Measurements from ENCODE around the gene FHIT.

FHIT gene

DNA sequence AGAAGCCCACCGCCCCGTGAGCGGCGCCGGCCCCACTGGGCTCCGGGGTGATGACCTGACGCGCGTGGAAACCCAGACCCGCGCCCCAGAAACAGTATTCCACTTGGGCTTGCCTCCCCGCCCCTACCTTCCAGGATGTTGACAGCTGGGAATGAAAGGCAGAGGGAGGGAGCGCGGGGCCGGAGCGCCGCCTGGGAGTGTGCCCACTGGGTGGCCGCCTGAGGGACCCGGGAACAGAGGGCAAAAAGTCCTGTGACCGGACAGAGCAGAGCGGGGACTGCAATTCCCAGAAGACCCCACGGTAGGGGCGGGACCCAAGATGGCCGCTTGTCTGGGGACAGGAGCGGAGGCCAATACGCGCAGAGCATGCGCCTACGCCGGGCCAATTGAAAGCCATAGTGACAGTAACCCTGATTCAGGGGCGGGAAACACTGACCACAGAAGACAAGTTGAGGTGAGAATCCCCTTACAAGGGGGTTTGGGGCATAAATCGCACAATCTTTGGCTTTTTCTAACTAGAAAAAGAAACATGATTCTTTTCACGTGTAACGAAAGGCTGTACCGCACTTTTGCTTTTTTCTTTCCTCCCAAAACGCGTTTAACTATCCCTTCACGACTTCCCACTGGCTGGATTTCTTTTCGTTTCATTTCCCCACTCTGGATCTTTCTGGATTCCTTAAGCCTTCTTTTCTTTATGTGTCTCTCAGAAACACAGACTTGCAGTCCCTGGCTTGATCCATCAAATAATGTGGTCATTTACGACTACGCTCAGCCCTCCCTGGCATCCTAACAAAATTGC, at the start of gene FHIT:
Gene FHIT (minus strand): TSS at position 279 of the 799 bp plus-strand sequence.
- peak within 1 kb of the TSS; percentile 95 for H2AFZ ChIP-seq (ENCODE audit: low read length, unreplicated experiment)
- H3K4me3 ChIP-seq (ENCODE audit: low read depth, low read length): peak within 1 kb of the TSS; percentile 96
- no peaks in the 10 kb centered on the region for H3K79me2 ChIP-seq (ENCODE audit: control insufficient read depth, insufficient read depth, low read length, unreplicated experiment)
- no peaks in the 10 kb centered on the region for H3K27me3 ChIP-seq (ENCODE audit: insufficient read depth, low read length)
- H3K27ac ChIP-seq (ENCODE audit: low read depth, low read length): no peak within 1 kb of the TSS
- no peaks in the 10 kb centered on the region for H3K36me3 ChIP-seq (ENCODE audit: insufficient read depth, low read length)
- H3K4me1 ChIP-seq (ENCODE audit: control insufficient read depth, insufficient read depth, low read length, unreplicated experiment): peaks cover 9% of the 10 kb centered on the region

DNA sequence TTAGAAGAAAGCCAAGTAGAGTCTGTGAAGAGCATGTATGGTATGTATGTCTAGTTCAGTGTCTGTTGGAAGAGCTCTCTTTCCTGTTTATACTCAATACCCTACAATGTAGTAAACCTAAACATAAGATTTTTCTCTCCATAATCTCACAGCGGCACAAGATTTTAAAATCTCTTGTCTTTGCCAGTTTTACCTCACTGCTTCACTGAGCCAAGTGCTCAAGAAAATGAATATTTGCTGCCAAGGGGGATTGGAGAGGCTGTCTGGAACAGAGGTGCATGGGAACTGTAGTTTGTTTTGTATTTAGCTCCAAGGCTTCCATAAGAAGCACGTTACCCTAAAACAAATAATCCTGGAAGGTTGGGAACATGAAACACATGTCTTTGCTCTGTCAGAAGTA, 49.5 kb upstream of the FHIT start:
- peaks cover 54% of the 10 kb centered on the region for H3K27me3 ChIP-seq (ENCODE audit: insufficient read depth, low read length)
- H3K4me3 ChIP-seq (ENCODE audit: low read depth, low read length): no peak overlapping the region
- no peaks in the 10 kb centered on the region for H3K79me2 ChIP-seq (ENCODE audit: control insufficient read depth, insufficient read depth, low read length, unreplicated experiment)
- H2AFZ ChIP-seq (ENCODE audit: low read length, unreplicated experiment): no peak overlapping the region
- no peaks in the 10 kb centered on the region for H3K4me1 ChIP-seq (ENCODE audit: control insufficient read depth, insufficient read depth, low read length, unreplicated experiment)
- no peaks in the 10 kb centered on the region for H3K36me3 ChIP-seq (ENCODE audit: insufficient read depth, low read length)
- no peak overlapping the region for H3K27ac ChIP-seq (ENCODE audit: low read depth, low read length)

DNA sequence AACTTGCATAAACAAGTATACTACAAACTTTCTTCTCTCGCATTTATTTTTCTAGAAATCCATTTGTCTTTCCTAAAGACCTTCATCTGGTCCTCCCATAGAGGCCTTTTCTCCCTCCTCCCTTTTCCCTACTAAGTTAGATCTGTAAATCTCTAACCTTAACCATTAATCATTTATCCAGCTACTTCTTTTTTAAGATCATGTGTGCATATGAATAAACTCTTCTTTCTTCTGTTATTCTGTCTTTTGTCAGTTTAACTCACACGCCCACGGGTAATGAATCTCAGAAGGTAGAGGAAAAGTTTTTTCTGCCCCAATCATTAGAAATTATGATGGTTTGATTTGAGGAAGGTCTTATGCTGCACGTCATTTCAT, 48.7 kb upstream of the FHIT start:
- H3K27me3 ChIP-seq (ENCODE audit: insufficient read depth, low read length): peaks cover 54% of the 10 kb centered on the region
- no peaks in the 10 kb centered on the region for H3K79me2 ChIP-seq (ENCODE audit: control insufficient read depth, insufficient read depth, low read length, unreplicated experiment)
- H3K4me1 ChIP-seq (ENCODE audit: control insufficient read depth, insufficient read depth, low read length, unreplicated experiment): no peaks in the 10 kb centered on the region
- no peak overlapping the region for H3K4me3 ChIP-seq (ENCODE audit: low read depth, low read length)
- no peak overlapping the region for H2AFZ ChIP-seq (ENCODE audit: low read length, unreplicated experiment)
- H3K36me3 ChIP-seq (ENCODE audit: insufficient read depth, low read length): no peaks in the 10 kb centered on the region
- no peak overlapping the region for H3K27ac ChIP-seq (ENCODE audit: low read depth, low read length)

GRCh38 chr3:61299343-61300005, 48.2 kb upstream of the FHIT start:
- Histone ChIP-seq H3K4me1 (ENCODE audit: control insufficient read depth, insufficient read depth, low read length, unreplicated experiment) (no peaks in the 10 kb centered on the region), H3K27me3 (ENCODE audit: insufficient read depth, low read length) (peaks cover 54% of the 10 kb centered on the region), H3K36me3 (ENCODE audit: insufficient read depth, low read length) (no peaks in the 10 kb centered on the region), H3K4me3 (ENCODE audit: low read depth, low read length) (no peak overlapping the region), H3K79me2 (ENCODE audit: control insufficient read depth, insufficient read depth, low read length, unreplicated experiment) (no peaks in the 10 kb centered on the region), H3K27ac (ENCODE audit: low read depth, low read length) (no peak overlapping the region), H2AFZ (ENCODE audit: low read length, unreplicated experiment) (no peak overlapping the region)

DNA sequence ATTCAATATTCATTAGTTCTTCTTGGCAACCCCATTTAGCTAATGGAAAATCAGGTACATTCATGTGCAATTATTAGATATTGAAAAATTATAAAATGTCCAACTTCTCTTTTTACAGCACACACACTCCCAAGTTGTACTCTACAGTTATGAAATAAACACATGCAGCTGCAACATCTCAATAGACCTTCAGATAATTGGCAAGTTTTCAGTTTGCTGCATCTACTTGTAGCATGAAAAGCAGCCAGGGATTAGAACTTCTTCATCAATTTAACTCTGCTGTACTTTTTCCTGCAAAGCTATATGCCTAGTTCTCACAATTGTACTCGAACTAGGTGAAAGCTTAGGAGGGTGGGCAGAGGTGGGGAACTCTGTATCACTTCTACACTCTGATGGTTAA, 46.6 kb upstream of the FHIT start:
- Histone ChIP-seq H3K27ac (ENCODE audit: low read depth, low read length) (no peak overlapping the region), H2AFZ (ENCODE audit: low read length, unreplicated experiment) (no peak overlapping the region), H3K27me3 (ENCODE audit: insufficient read depth, low read length) (peaks cover 50% of the 10 kb centered on the region), H3K79me2 (ENCODE audit: control insufficient read depth, insufficient read depth, low read length, unreplicated experiment) (no peaks in the 10 kb centered on the region), H3K4me1 (ENCODE audit: control insufficient read depth, insufficient read depth, low read length, unreplicated experiment) (no peaks in the 10 kb centered on the region), H3K4me3 (ENCODE audit: low read depth, low read length) (no peak overlapping the region), H3K36me3 (ENCODE audit: insufficient read depth, low read length) (no peaks in the 10 kb centered on the region)

- no peak overlapping the region for H3K4me3 ChIP-seq (ENCODE audit: low read depth, low read length)
- peaks cover 17% of the 10 kb centered on the region for H3K27me3 ChIP-seq (ENCODE audit: insufficient read depth, low read length)
- H3K27ac ChIP-seq (ENCODE audit: low read depth, low read length): no peak overlapping the region
- H3K79me2 ChIP-seq (ENCODE audit: control insufficient read depth, insufficient read depth, low read length, unreplicated experiment): no peaks in the 10 kb centered on the region
- no peak overlapping the region for H2AFZ ChIP-seq (ENCODE audit: low read length, unreplicated experiment)
- no peaks in the 10 kb centered on the region for H3K4me1 ChIP-seq (ENCODE audit: control insufficient read depth, insufficient read depth, low read length, unreplicated experiment)
- H3K36me3 ChIP-seq (ENCODE audit: insufficient read depth, low read length): no peaks in the 10 kb centered on the region
Measured at GRCh38 chr3:61288446-61288845, 37.2 kb upstream of the FHIT start.

DNA sequence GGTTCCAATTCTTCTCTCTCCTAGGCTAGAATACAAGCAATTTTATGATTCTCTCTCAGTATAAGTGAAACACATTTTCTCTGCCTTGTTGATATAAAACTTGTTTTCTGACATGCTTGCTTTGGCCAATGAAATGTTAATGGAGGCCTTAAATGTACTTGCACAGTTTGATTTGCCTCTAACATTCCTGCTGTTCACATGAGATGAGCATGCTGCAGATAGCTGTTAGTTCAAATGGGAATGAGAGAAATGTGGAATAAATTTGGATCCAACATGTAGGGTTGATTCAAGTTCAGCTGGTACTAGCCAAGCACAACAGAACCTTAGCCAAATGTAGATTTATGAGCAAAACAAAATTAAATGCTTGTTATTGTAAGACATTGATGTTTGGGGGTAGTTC, 32.6 kb upstream of the FHIT start:
- H2AFZ ChIP-seq (ENCODE audit: low read length, unreplicated experiment): no peak overlapping the region
- no peaks in the 10 kb centered on the region for H3K79me2 ChIP-seq (ENCODE audit: control insufficient read depth, insufficient read depth, low read length, unreplicated experiment)
- no peak overlapping the region for H3K27ac ChIP-seq (ENCODE audit: low read depth, low read length)
- no peaks in the 10 kb centered on the region for H3K36me3 ChIP-seq (ENCODE audit: insufficient read depth, low read length)
- H3K27me3 ChIP-seq (ENCODE audit: insufficient read depth, low read length): 0 out of 2 replicates have a peak, but pooled peaks cover 8% of the 10 kb centered on the region
- H3K4me1 ChIP-seq (ENCODE audit: control insufficient read depth, insufficient read depth, low read length, unreplicated experiment): no peaks in the 10 kb centered on the region
- H3K4me3 ChIP-seq (ENCODE audit: low read depth, low read length): no peak overlapping the region

DNA sequence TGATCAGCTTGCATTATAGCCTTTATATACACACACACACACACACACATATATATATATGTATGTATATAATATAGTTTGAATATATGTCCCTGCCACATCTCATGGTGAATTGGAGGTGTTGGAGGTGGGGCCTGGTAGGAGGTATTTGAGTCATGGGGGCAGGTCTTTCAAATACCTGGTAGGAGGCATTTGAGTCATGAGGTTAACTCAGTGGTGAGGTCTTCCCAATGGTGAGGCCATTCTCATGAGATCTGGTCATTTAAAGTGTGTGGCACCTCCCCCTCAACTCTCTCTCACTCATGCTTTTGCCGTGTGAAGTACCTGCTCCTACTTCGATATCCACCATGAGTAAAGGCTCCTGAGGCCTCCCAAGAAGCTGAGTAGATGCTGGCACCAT, 27.5 kb upstream of the FHIT start:
- Histone ChIP-seq H3K36me3 (ENCODE audit: insufficient read depth, low read length) (no peaks in the 10 kb centered on the region), H3K27me3 (ENCODE audit: insufficient read depth, low read length) (peaks cover 6% of the 10 kb centered on the region; the same call in 1 of the 2 replicates), H3K79me2 (ENCODE audit: control insufficient read depth, insufficient read depth, low read length, unreplicated experiment) (no peaks in the 10 kb centered on the region), H2AFZ (ENCODE audit: low read length, unreplicated experiment) (no peak overlapping the region), H3K4me1 (ENCODE audit: control insufficient read depth, insufficient read depth, low read length, unreplicated experiment) (no peaks in the 10 kb centered on the region), H3K27ac (ENCODE audit: low read depth, low read length) (no peak overlapping the region), H3K4me3 (ENCODE audit: low read depth, low read length) (no peak overlapping the region)

GRCh38 chr3:61277411-61277810, 26.2 kb upstream of the FHIT start:
- H2AFZ ChIP-seq (ENCODE audit: low read length, unreplicated experiment): no peak overlapping the region
- H3K27me3 ChIP-seq (ENCODE audit: insufficient read depth, low read length): peaks cover 6% of the 10 kb centered on the region; the same call in 1 of the 2 replicates
- H3K4me1 ChIP-seq (ENCODE audit: control insufficient read depth, insufficient read depth, low read length, unreplicated experiment): no peaks in the 10 kb centered on the region
- H3K27ac ChIP-seq (ENCODE audit: low read depth, low read length): no peak overlapping the region
- H3K36me3 ChIP-seq (ENCODE audit: insufficient read depth, low read length): no peaks in the 10 kb centered on the region
- no peaks in the 10 kb centered on the region for H3K79me2 ChIP-seq (ENCODE audit: control insufficient read depth, insufficient read depth, low read length, unreplicated experiment)
- no peak overlapping the region for H3K4me3 ChIP-seq (ENCODE audit: low read depth, low read length)

DNA sequence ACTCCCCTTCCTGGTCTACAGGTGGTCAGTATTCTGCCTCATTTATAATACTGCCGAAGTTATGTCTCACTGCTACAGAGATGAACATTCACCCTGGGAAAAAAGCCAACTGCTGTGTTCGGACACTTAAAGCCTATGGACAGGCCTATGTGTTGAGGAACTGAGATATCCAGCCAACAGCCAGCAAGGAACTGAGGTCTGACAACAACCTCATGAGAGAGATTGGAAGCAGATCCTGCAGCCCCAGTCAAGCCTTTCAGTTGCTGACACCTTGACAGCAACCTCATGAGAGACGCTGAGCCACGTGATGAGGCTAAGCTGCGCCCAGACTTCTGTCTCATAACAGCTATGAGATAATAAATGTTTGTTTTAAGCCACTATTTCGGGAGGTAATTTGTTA, 18.2 kb upstream of the FHIT start:
- Histone ChIP-seq H3K27ac (ENCODE audit: low read depth, low read length) (no peak overlapping the region), H3K36me3 (ENCODE audit: insufficient read depth, low read length) (no peaks in the 10 kb centered on the region), H3K79me2 (ENCODE audit: control insufficient read depth, insufficient read depth, low read length, unreplicated experiment) (no peaks in the 10 kb centered on the region), H3K4me1 (ENCODE audit: control insufficient read depth, insufficient read depth, low read length, unreplicated experiment) (no peaks in the 10 kb centered on the region), H2AFZ (ENCODE audit: low read length, unreplicated experiment) (no peak overlapping the region), H3K4me3 (ENCODE audit: low read depth, low read length) (no peak overlapping the region), H3K27me3 (ENCODE audit: insufficient read depth, low read length) (peaks cover 12% of the 10 kb centered on the region; the same call in 1 of the 2 replicates)

DNA sequence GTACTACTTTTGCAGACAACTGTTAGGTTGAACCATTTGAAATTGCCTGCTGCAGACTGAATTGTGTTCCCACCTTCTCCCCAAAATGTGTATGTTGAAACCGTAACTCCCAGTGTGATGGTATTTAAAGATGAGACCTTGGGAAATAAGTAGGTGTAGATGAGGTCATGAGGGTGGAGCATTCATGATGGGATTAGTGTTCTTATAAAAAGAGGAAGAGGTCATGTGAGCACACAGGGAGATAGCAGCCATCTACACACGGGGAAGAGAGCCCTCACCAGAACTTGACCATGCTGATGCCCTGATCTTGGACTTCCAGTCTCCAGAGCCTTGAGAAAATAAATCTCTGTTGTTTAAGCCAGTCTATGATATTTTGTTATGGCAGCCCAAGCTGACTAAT, 17.4 kb upstream of the FHIT start:
- no peaks in the 10 kb centered on the region for H3K79me2 ChIP-seq (ENCODE audit: control insufficient read depth, insufficient read depth, low read length, unreplicated experiment)
- peaks cover 6% of the 10 kb centered on the region; the same call in 1 of the 2 replicates for H3K27me3 ChIP-seq (ENCODE audit: insufficient read depth, low read length)
- H3K4me1 ChIP-seq (ENCODE audit: control insufficient read depth, insufficient read depth, low read length, unreplicated experiment): no peaks in the 10 kb centered on the region
- H3K27ac ChIP-seq (ENCODE audit: low read depth, low read length): no peak overlapping the region
- no peak overlapping the region for H2AFZ ChIP-seq (ENCODE audit: low read length, unreplicated experiment)
- H3K4me3 ChIP-seq (ENCODE audit: low read depth, low read length): no peak overlapping the region
- no peaks in the 10 kb centered on the region for H3K36me3 ChIP-seq (ENCODE audit: insufficient read depth, low read length)

Data from ACC112 (cell line).